Urinary bladder (tissue), 4 donors: ENCODE data around the gene FAM8A1. TPM values are rescaled to one million over a fixed set of nuclear protein-coding genes. Genes with fewer than 3 reads are reported as not detected.
"Not testable (repeated sequence)": the region's sequence is repeated elsewhere in the genome, so short reads cannot be mapped to it uniquely, and the experiment has no call there.

Source experiments
- DNase-seq: peaks from one replicate; pipeline ENCODE4 v3.0.0-alpha.2; 2015; ENCODE audit errors: extremely low spot score
- H3K27ac ChIP-seq: one replicate; pipeline ENCODE4 v1.5.1; 2013; ENCODE audit warnings: low read depth, mild to moderate bottlenecking, moderate library complexity
- H3K36me3 ChIP-seq: one replicate; pipeline ENCODE4 v1.6.1; 2013; ENCODE audit warnings: mild to moderate bottlenecking, moderate library complexity; ENCODE audit not compliant: insufficient read depth
- H3K4me1 ChIP-seq: one replicate; pipeline ENCODE4 v1.6.1; 2013; ENCODE audit warnings: mild to moderate bottlenecking, moderate library complexity; ENCODE audit not compliant: insufficient read depth
- H3K4me3 ChIP-seq: one replicate; pipeline ENCODE4 v1.5.1; 2013; ENCODE audit warnings: low read depth, low read length
- WGBS: extraction: QIAGEN DNeasy Blood & Tissue Kit; methylation state at CpG from one replicate; pipeline ENCODE4 v1.1.7; 2013; 5-methylcytosine and 5-hydroxymethylcytosine counted together
- polyA plus RNA-seq: library from polyadenylated mRNA; stranded (reverse); fragments of 200-250 nt; gene quantifications from one replicate; pipeline ENCODE4 v1.2.3, GENCODE V29; 2013
- total RNA-seq: library from RNA; depleted of rRNA; stranded (reverse); fragments of >200 nt; gene quantifications from one replicate; pipeline ENCODE4 v1.2.3, GENCODE V29; 2014
- donor health status: healthy with polysubstance abuse.
- donor health status: healthy.

Gene FAM8A1, protein sequence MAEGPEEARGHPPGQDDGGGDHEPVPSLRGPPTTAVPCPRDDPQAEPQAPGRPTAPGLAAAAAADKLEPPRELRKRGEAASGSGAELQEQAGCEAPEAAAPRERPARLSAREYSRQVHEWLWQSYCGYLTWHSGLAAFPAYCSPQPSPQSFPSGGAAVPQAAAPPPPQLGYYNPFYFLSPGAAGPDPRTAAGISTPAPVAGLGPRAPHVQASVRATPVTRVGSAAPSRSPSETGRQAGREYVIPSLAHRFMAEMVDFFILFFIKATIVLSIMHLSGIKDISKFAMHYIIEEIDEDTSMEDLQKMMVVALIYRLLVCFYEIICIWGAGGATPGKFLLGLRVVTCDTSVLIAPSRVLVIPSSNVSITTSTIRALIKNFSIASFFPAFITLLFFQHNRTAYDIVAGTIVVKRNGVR
- total RNA-seq (59.9 TPM), polyA plus RNA-seq (31.0 TPM)

DNA sequence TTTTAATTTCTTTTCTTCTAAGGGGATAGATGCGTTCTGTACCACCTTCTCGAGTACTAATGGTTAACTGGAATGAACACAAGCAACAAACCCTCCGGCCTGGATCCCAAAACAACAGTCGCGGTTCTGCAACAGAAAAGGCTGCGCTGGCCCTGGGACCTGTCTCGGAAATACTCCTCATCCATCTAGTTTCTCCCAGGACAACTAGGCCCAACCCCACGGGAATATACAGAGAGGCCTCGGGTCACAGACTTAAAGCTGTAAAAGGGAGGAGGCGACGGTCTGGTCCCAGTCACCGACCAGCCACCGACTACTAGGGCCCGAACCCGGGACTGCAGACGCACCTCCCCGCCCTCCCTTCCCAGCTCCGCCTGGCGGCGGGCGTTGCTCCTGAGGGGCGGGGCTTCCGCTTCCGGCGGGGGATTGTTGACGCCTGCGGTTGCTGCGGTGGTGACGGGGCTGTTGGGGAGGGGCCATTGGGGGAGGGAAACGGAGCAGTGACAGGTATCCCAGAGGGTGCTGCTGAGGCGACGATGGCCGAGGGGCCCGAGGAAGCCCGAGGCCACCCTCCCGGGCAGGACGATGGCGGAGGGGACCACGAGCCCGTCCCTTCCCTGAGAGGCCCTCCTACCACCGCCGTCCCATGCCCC lies at the start of gene FAM8A1:
TSS of gene FAM8A1 (plus strand) at position 426 of the 650 bp plus-strand sequence. CDS start at position 534, 108 bp downstream.
- peak; percentile 81 for DNase-seq
- WGBS: 5% methylated on average over 42 of the region's 42 CpGs
- no peaks in the 10 kb centered on the region for H3K36me3 ChIP-seq
- H3K4me1 ChIP-seq: no peaks in the 10 kb centered on the region
- peak within 1 kb of the TSS; percentile 94 for H3K4me3 ChIP-seq
- H3K27ac ChIP-seq: peak within 1 kb of the TSS; percentile 96

GRCh38 chr6:17551383-17551958 lies 48.6 kb upstream of the FAM8A1 start:
- 93% methylated on average over 9 of the region's 9 CpGs for WGBS
- Histone ChIP-seq H3K4me3 (no peak overlapping the region), H3K36me3 (peaks cover 3% of the 10 kb centered on the region), H3K4me1 (no peaks in the 10 kb centered on the region), H3K27ac (no peak overlapping the region)
- no peak for DNase-seq

GRCh38 chr6:17552861-17553260 lies 47.2 kb upstream of the FAM8A1 start:
- H3K36me3 ChIP-seq: peaks cover 3% of the 10 kb centered on the region
- no peak overlapping the region for H3K4me3 ChIP-seq
- no peak for DNase-seq
- H3K27ac ChIP-seq: no peak overlapping the region
- WGBS: 81% methylated on average over 3 of the region's 3 CpGs
- H3K4me1 ChIP-seq: no peaks in the 10 kb centered on the region

GRCh38 chr6:17556014-17556413 lies 44.1 kb upstream of the FAM8A1 start:
- H3K4me3 ChIP-seq: no peak overlapping the region
- no peaks in the 10 kb centered on the region for H3K4me1 ChIP-seq
- WGBS: 86% methylated on average over 4 of the region's 4 CpGs
- no peak for DNase-seq
- H3K36me3 ChIP-seq: peaks cover 3% of the 10 kb centered on the region
- H3K27ac ChIP-seq: no peak overlapping the region

DNA sequence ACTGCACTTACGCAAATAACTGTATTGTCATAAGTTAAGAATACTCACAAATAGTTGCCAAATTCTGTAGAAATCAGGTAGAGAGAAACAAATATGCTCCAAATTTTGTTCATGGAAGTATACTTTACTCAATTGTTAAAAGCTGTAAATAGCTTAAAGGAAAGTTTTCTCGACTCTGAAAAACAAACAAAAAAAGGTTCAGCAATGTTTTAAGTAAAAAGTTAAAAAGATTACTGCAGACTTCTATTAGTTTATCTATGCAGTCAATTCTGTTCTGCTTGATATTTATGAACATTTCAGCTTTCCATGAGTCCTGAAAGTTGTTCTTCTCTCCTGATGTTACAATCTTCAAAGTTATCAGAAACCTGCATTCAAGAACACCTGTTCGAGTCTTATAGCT lies 37.5 kb upstream of the FAM8A1 start:
- WGBS: 91% methylated on average over 3 of the region's 3 CpGs
- H3K27ac ChIP-seq: no peak overlapping the region
- DNase-seq: no peak

GRCh38 chr6:17565399-17565798 lies 34.7 kb upstream of the FAM8A1 start:
- H3K27ac ChIP-seq: no peak overlapping the region
- H3K4me1 ChIP-seq: no peaks in the 10 kb centered on the region

More for the DNA sequence above, 37.5 kb upstream of the FAM8A1 start:
- Histone ChIP-seq H3K4me3 (no peak overlapping the region), H3K36me3 (no peaks in the 10 kb centered on the region), H3K4me1 (no peaks in the 10 kb centered on the region)

GRCh38 chr6:17574866-17575560 lies 25.1 kb upstream of the FAM8A1 start:
- no peak overlapping the region for H3K4me3 ChIP-seq
- H3K4me1 ChIP-seq: no peaks in the 10 kb centered on the region
- H3K27ac ChIP-seq: no peak overlapping the region
- 81% methylated on average over 8 of the region's 8 CpGs for WGBS
- H3K36me3 ChIP-seq: no peaks in the 10 kb centered on the region
- no peak for DNase-seq

More at GRCh38 chr6:17565399-17565798, 34.7 kb upstream of the FAM8A1 start:
- no peaks in the 10 kb centered on the region for H3K36me3 ChIP-seq
- no peak for DNase-seq
- WGBS: 85% methylated on average over 3 of the region's 3 CpGs
- no peak overlapping the region for H3K4me3 ChIP-seq

DNA sequence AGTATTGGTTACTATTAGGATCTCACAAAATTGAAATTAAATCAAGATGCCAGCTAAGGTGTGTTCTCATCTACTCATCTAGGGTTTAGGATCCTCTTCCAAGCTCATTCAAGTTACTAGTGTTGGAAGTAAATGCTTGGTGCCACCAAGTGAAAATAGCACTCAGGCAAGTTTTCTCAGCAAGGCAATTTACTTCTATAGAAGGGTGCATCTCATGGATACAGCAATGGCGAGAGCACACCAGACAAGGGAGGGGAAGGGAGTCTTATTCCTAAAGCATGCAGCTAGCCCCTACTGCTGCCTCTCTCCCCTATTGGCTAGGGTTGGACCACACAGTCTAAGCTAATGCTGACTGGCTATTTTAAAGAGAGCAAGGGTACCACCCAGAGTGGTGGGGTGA lies 23.0 kb upstream of the FAM8A1 start:
- DNase-seq: no peak
- Histone ChIP-seq H3K36me3 (no peaks in the 10 kb centered on the region), H3K4me3 (no peak overlapping the region), H3K27ac (no peak overlapping the region), H3K4me1 (no peaks in the 10 kb centered on the region)
- 97% methylated on average over 1 of the region's 1 CpG for WGBS

DNA sequence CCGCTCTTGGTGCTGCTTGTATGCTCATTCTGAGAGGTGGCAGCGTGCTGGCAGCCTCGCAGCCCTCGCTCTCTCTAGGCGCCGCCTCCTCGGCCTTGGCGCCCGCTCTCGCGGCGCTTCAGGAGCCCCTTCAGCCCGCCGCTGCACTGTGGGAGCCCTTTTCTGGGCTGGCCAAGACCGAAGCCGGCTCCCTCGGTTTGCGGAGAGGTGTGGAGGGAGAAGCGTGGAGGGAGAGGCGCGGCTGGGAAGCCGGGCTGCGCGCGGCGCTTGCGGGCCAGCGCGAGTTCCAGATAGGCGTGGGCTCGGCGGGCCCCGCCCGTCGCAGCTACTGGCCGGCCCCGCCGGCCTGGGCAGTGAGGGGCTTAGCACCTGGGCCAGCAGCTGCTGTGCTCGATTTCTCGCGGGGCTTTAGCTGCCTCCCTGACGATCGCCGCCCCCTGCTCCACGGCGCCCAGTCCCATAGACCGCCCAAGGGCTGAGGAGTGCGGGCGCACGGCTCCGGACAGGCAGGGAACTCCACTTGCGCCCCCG lies 19.5 kb upstream of the FAM8A1 start:
- no peaks in the 10 kb centered on the region for H3K36me3 ChIP-seq
- 13% methylated on average over 53 of the region's 53 CpGs for WGBS
- no peaks in the 10 kb centered on the region for H3K4me1 ChIP-seq
- peak overlapping the region; percentile 14 for H3K27ac ChIP-seq
- DNase-seq: no peak
- peak overlapping the region; percentile 37 for H3K4me3 ChIP-seq

GRCh38 chr6:17581282-17581681 lies 18.8 kb upstream of the FAM8A1 start:
- H3K4me3 ChIP-seq, H3K27ac ChIP-seq, H3K36me3 ChIP-seq, H3K4me1 ChIP-seq, DNase-seq: not testable (repeated sequence)
- 96% methylated on average over 7 of the region's 7 CpGs for WGBS

DNA sequence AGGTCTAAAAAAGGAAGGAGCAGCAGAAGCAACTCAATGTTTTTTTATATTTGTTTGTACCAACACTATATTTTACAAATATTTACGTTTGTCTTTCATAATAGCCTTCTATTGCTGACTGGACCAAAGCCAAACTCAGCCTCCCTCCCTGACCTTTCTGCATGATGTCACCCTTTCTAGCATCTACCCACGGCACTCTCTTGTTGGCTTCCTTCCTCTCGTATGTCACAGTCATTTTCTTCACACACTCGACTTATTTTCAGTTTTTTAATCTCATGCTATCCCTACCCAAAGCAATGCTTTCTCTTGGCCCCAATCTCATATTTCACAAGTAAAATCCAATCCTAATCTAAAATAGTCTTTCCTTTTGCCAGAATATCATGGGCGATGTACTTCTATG lies 16.3 kb upstream of the FAM8A1 start:
- Histone ChIP-seq H3K27ac (no peak overlapping the region), H3K4me3 (no peak overlapping the region), H3K36me3 (no peaks in the 10 kb centered on the region), H3K4me1 (no peaks in the 10 kb centered on the region)
- DNase-seq: no peak
- WGBS: 13% methylated on average over 5 of the region's 5 CpGs

DNA sequence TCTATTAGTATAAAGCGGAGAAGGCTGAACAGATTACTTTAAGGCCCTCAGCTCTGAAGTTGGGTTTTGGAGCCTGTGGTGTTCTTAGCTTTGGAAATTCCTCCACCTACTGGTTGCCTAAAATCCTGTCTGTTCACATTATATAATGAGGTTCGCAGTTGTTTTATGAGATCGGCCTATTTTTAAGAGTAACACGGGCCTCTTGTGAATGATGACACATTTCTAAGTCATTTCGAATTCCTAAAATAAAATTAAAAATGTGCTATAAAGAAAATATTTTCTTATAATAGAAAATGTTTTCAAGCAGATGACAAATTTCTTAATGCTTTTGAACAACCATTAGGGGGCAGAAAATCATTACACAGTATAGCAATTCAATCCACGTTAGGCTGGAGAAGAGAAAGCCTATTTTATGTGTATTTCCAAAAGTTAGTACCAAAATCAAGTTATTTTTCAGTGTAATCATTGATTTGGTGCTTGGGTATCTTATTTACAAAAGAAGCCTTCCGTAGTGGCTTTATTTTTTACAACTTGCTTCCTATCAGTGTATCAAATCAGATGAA lies 15.8 kb upstream of the FAM8A1 start:
- H3K4me3 ChIP-seq: no peak overlapping the region
- H3K27ac ChIP-seq: no peak overlapping the region
- H3K4me1 ChIP-seq: no peaks in the 10 kb centered on the region
- WGBS: 6% methylated on average over 7 of the region's 7 CpGs
- H3K36me3 ChIP-seq: no peaks in the 10 kb centered on the region
- peak; percentile 64 for DNase-seq
